H1 (cell line): ENCODE data around the gene ACTL8. TPM values are rescaled to one million over a fixed set of nuclear protein-coding genes. Genes with fewer than 3 reads are reported as not detected.

Source experiments
- CTCF ChIA-PET: fragments of 300-600 bp; sonication (Branson Sonifier 250); formaldehyde crosslinking; loops from one replicate; lab custom pipeline; 2021; ENCODE audit not compliant: partially characterized antibody; lab: Charles Lee
- POLR2A ChIA-PET: fragments of 300-600 bp; sonication (Branson Sonifier 250); formaldehyde crosslinking; loops from one replicate; lab custom pipeline; 2021; ENCODE audit warnings: inconsistent platforms; ENCODE audit not compliant: partially characterized antibody; lab: Charles Lee
- DNase-seq, 2 experiments: peaks; one replicate each; pipeline versions ENCODE4 v3.0.0 to v3.0.0-alpha.2; 2010 to 2022; ENCODE audit warnings: low spot score in 2 of 2, low read depth in 1 of 2, mixed read lengths in 1 of 2
- FAIRE-seq: peaks from 2 replicates; lab custom pipeline; 2011; peaks lifted over from hg19 to GRCh38; lab: Jason Lieb, UNC
- H2AFZ ChIP-seq: 2 replicates; pipeline ENCODE4 v1.8.1; 2012; ENCODE audit warnings: low read length, inconsistent platforms
- H2AK5ac ChIP-seq: 2 replicates; pipeline ENCODE4 v1.6.1; 2013; ENCODE audit warnings: low read depth, low read length
- H2BK120ac ChIP-seq: replicated peaks from 2 replicates; pipeline ENCODE3; 2013; ENCODE audit warnings: low read depth, low read length, inconsistent platforms
- H2BK12ac ChIP-seq: 2 replicates; pipeline ENCODE4 v1.6.1; 2013; ENCODE audit warnings: low read depth, low read length
- H2BK15ac ChIP-seq: 2 replicates; pipeline ENCODE4 v1.6.1; 2013; ENCODE audit warnings: low read length
- H2BK20ac ChIP-seq: 2 replicates; pipeline ENCODE4 v1.6.1; 2013; ENCODE audit warnings: low read length
- H2BK5ac ChIP-seq: 2 replicates; pipeline ENCODE4 v1.6.1; 2013; ENCODE audit warnings: low read depth, low read length
- H3K14ac ChIP-seq: 2 replicates; pipeline ENCODE4 v1.6.1; 2013; ENCODE audit warnings: inconsistent platforms; ENCODE audit not compliant: insufficient read length
- H3K18ac ChIP-seq: 2 replicates; pipeline ENCODE4 v1.6.1; 2013; ENCODE audit warnings: low read length; ENCODE audit errors: extremely low read depth
- H3K23ac ChIP-seq: 2 replicates; pipeline ENCODE4 v1.6.1; 2013; ENCODE audit warnings: inconsistent platforms; ENCODE audit not compliant: insufficient read length
- H3K23me2 ChIP-seq: 2 replicates; pipeline ENCODE4 v1.6.1; 2013; ENCODE audit warnings: low read depth, low read length
- H3K27ac ChIP-seq: 2 replicates; pipeline ENCODE4 v1.6.1; 2011; ENCODE audit warnings: low read depth, low read length, inconsistent platforms
- H3K27me3 ChIP-seq, 4 experiments: replicated peaks in 1 of 4; 1 replicate in 1 of 4; 2 replicates in 3 of 4; pipeline versions ENCODE4 v1.6.1 to v1.8.1; 2011 to 2013; ENCODE audit warnings: low read length in 3 of 4, mild to moderate bottlenecking in 3 of 4, inconsistent platforms in 2 of 4, mixed read lengths in 2 of 4, moderate library complexity in 1 of 4; ENCODE audit not compliant: control insufficient read depth in 3 of 4, insufficient read depth in 3 of 4; ENCODE audit errors: extremely low read depth in 1 of 4
- H3K36me3 ChIP-seq, 4 experiments: 2 replicates each; pipeline versions ENCODE4 v1.6.1 to v1.8.1; 2011 to 2013; ENCODE audit warnings: mild to moderate bottlenecking in 4 of 4, low read length in 3 of 4, moderate library complexity in 2 of 4, control low read depth in 1 of 4, inconsistent platforms in 1 of 4; ENCODE audit not compliant: insufficient read depth in 4 of 4, control insufficient read depth in 2 of 4
- H3K4ac ChIP-seq: replicated peaks from 2 replicates; pipeline ENCODE3; 2013; ENCODE audit warnings: low read length, low read depth, mixed read lengths, inconsistent platforms; ENCODE audit not compliant: insufficient read length
- H3K4me1 ChIP-seq, 4 experiments: replicated peaks in 1 of 4; 1 replicate in 1 of 4; 2 replicates in 3 of 4; pipeline versions ENCODE4 v1.6.1 to v1.8.1; 2011 to 2013; ENCODE audit warnings: low read length in 3 of 4, inconsistent platforms in 2 of 4, mixed read lengths in 1 of 4; ENCODE audit not compliant: insufficient read depth in 4 of 4, control insufficient read depth in 3 of 4
- H3K4me2 ChIP-seq, 2 experiments: 2 replicates each; pipeline versions ENCODE4 v1.6.1 to v1.8.1; 2011 to 2013; ENCODE audit warnings: low read depth in 2 of 2, low read length in 2 of 2, control low read depth in 1 of 2, inconsistent platforms in 1 of 2, mild to moderate bottlenecking in 1 of 2; ENCODE audit not compliant: insufficient read depth in 1 of 2
- H3K4me3 ChIP-seq, 4 experiments: fragments of 200-600, 300-600 bp in 1 of 4; sonication (generic), shearing (Covaris generic), sonication (Bioruptor Twin) in 1 of 4; 2 replicates each; pipeline versions ENCODE4 v1.5.1 to v1.8.1; 2011 to 2016; ENCODE audit warnings: low read length in 4 of 4, low read depth in 3 of 4, control low read depth in 2 of 4, inconsistent platforms in 2 of 4, mild to moderate bottlenecking in 2 of 4, mixed read lengths in 1 of 4, moderate library complexity in 1 of 4; ENCODE audit not compliant: insufficient read depth in 2 of 4; ENCODE audit errors: extremely low read depth in 1 of 4
- H3K56ac ChIP-seq: replicated peaks from 2 replicates; pipeline ENCODE3; 2013; ENCODE audit warnings: low read depth, mild to moderate bottlenecking, mixed read lengths, low read length, inconsistent platforms; ENCODE audit not compliant: insufficient read length
- H3K79me1 ChIP-seq: 2 replicates; pipeline ENCODE4 v1.6.1; 2013; ENCODE audit warnings: low read depth, low read length, control low read depth
- H3K79me2 ChIP-seq, 2 experiments: 2 replicates each; pipeline versions ENCODE4 v1.6.1 to v1.8.1; 2012 to 2013; ENCODE audit warnings: low read length in 2 of 2, mild to moderate bottlenecking in 2 of 2, inconsistent platforms in 1 of 2; ENCODE audit not compliant: insufficient read depth in 2 of 2, control insufficient read depth in 1 of 2
- H3K9ac ChIP-seq, 4 experiments: replicated peaks in 1 of 4; 1 replicate in 1 of 4; 2 replicates in 3 of 4; pipeline versions ENCODE4 v1.6.1 to v1.8.1; 2011 to 2013; ENCODE audit warnings: low read depth in 3 of 4, low read length in 3 of 4, control low read depth in 2 of 4, mild to moderate bottlenecking in 2 of 4, moderate library complexity in 2 of 4, inconsistent platforms in 1 of 4; ENCODE audit errors: extremely low read depth in 1 of 4
- H3K9me3 ChIP-seq, 2 experiments: 2 replicates each; pipeline versions ENCODE4 v1.6.1 to v1.8.1; 2012 to 2013; ENCODE audit warnings: mild to moderate bottlenecking in 2 of 2, moderate library complexity in 2 of 2, control low read depth in 1 of 2, inconsistent platforms in 1 of 2, low read depth in 1 of 2, low read length in 1 of 2, mixed read lengths in 1 of 2; ENCODE audit not compliant: insufficient read depth in 2 of 2
- H4K20me1 ChIP-seq, 2 experiments: replicated peaks in 1 of 2; 2 replicates each; pipeline versions ENCODE3 to v1.8.1; 2011 to 2013; ENCODE audit warnings: inconsistent platforms in 2 of 2, low read length in 2 of 2, mild to moderate bottlenecking in 1 of 2; ENCODE audit not compliant: insufficient read depth in 2 of 2, control insufficient read depth in 1 of 2
- H4K5ac ChIP-seq: 2 replicates; pipeline ENCODE4 v1.6.1; 2013; ENCODE audit warnings: low read length, low read depth, mixed read lengths, inconsistent platforms; ENCODE audit not compliant: insufficient read length
- H4K8ac ChIP-seq: 2 replicates; pipeline ENCODE4 v1.8.0; 2013; ENCODE audit warnings: mild to moderate bottlenecking, moderate library complexity, low read length, inconsistent platforms; ENCODE audit not compliant: insufficient read depth; ENCODE audit errors: extremely low read depth
- H4K91ac ChIP-seq: replicated peaks from 2 replicates; pipeline ENCODE3; 2013; ENCODE audit warnings: low read length, mixed read lengths, inconsistent platforms; ENCODE audit not compliant: insufficient read length
- BCL11A ChIP-seq, 2 experiments: IDR thresholded peaks; one replicate each; pipeline ENCODE4 v1.6.1; 2011; ENCODE audit warnings: low read depth in 2 of 2, low read length in 2 of 2, mild to moderate bottlenecking in 2 of 2
- CBX8 ChIP-seq: fragments of 300-800, 300-1000 bp; sonication (generic); IDR thresholded peaks from 2 replicates; pipeline ENCODE4 v1.7.1; 2016; ENCODE audit warnings: low read depth, low read length, borderline replicate concordance
- CHD1 ChIP-seq: IDR thresholded peaks from 2 replicates; pipeline ENCODE4 v1.6.1; 2012; ENCODE audit warnings: low read depth, low read length, improper control_type of control experiment
- CTBP2 ChIP-seq: IDR thresholded peaks from 2 replicates; pipeline ENCODE4 v1.7.0; 2011; ENCODE audit warnings: borderline replicate concordance, mild to moderate bottlenecking, moderate library complexity, mixed read lengths, low read length; ENCODE audit not compliant: insufficient read depth, insufficient read length
- EGR1 ChIP-seq: IDR thresholded peaks from 2 replicates; pipeline ENCODE4 v1.6.1; 2011; ENCODE audit warnings: low read depth, low read length, borderline replicate concordance
- EZH2 ChIP-seq: fragments of 200-600 bp; sonication (generic); IDR thresholded peaks from 2 replicates; pipeline ENCODE4 v1.7.1; 2012; ENCODE audit warnings: low read depth, mild to moderate bottlenecking, moderate library complexity, low read length, inconsistent platforms; ENCODE audit not compliant: severe bottlenecking
- GABPA ChIP-seq: IDR thresholded peaks from 2 replicates; pipeline ENCODE4 v1.6.1; 2011; ENCODE audit warnings: mild to moderate bottlenecking, low read length, moderate library complexity, borderline replicate concordance; ENCODE audit not compliant: insufficient read depth
- GTF2F1 ChIP-seq: IDR thresholded peaks from 2 replicates; pipeline ENCODE4 v1.6.1; 2012; ENCODE audit warnings: low read depth, low read length, improper control_type of control experiment, borderline replicate concordance
- NRF1 ChIP-seq: IDR thresholded peaks from 2 replicates; pipeline ENCODE4 v1.6.1; 2011; ENCODE audit warnings: mild to moderate bottlenecking, low read depth, low read length, improper control_type of control experiment
- POLR2A ChIP-seq, 2 experiments: IDR thresholded peaks; 1 replicate in 1 of 2; 2 replicates in 1 of 2; pipeline ENCODE4 v1.6.1; 2011; ENCODE audit warnings: low read depth in 2 of 2, low read length in 2 of 2, mild to moderate bottlenecking in 2 of 2; ENCODE audit errors: control extremely low read depth in 1 of 2
- SIRT6 ChIP-seq: IDR thresholded peaks from one replicate; pipeline ENCODE4 v1.7.1; 2012; ENCODE audit warnings: low read length, inconsistent platforms
- SP4 ChIP-seq: IDR thresholded peaks from 2 replicates; pipeline ENCODE4 v1.6.1; 2012; ENCODE audit warnings: low read length, inconsistent platforms
- TAF7 ChIP-seq: optimal IDR thresholded peaks from 2 replicates; pipeline ENCODE3; 2011; ENCODE audit warnings: low read depth, mild to moderate bottlenecking, inconsistent platforms, low read length, moderate library complexity, borderline replicate concordance
- YY1 ChIP-seq: IDR thresholded peaks from 2 replicates; pipeline ENCODE4 v1.6.1; 2011; ENCODE audit warnings: low read depth, mild to moderate bottlenecking, low read length
- WGBS, 2 experiments: shearing (Covaris generic) in 1 of 2; methylation state at CpG; one replicate each; pipeline versions ENCODE4 v1.1.6 to v1.1.7; 2013 to 2015; ENCODE audit warnings: low lambda C conversion rate in 2 of 2, mixed read lengths in 2 of 2, inconsistent platforms in 1 of 2, low coverage in 1 of 2, missing lambda C conversion rate in 1 of 2; ENCODE audit not compliant: insufficient replicate concordance in 2 of 2, insufficient coverage in 1 of 2, insufficient read length in 1 of 2; ENCODE audit errors: extremely low coverage in 1 of 2, missing lambda C conversion rate in 1 of 2; 5-methylcytosine and 5-hydroxymethylcytosine counted together
- polyA plus RNA-seq, 7 experiments: library from polyadenylated mRNA; depleted of rRNA in 3 of 7; stranded (reverse) in 5 of 7; unstranded in 2 of 7; fragments of >200 nt in 5 of 7; fragments of 200-250 nt in 2 of 7; gene quantifications; 1 replicate in 5 of 7; 2 replicates in 1 of 7; 4 replicates in 1 of 7; pipeline versions ENCODE4 v1.2.1 to v1.2.3, GENCODE V29; 2011 to 2013; ENCODE audit warnings: missing spikeins in 2 of 7, mixed read lengths in 2 of 7
- total RNA-seq: library from RNA; stranded (reverse); fragmentation: NEBNext Ultra II Directional; extraction: Animal tissue kit (Norgen Biotek cat#: 25700); gene quantifications from 2 replicates; pipeline ENCODE4 v1.2.1, GENCODE V29; 2021
- TF ChIP-seq, protein P1 (sequence below): IDR thresholded peaks from 2 replicates; pipeline ENCODE4 v1.6.1; 2011; ENCODE audit warnings: low read depth, mild to moderate bottlenecking, low read length; ENCODE audit not compliant: insufficient read depth

ACTL8 gene
- total and polyA plus RNA-seq, 2 of the 8 experiments (the other 6 are each of a cell fraction or from before 2014, with no cell fraction given) = 0.33 to 0.47 TPM

GRCh38 chr1:17852383-17852782, 97.2 kb downstream of the ACTL8 start:
- Histone ChIP-seq H3K18ac (no peak overlapping the region), H2BK120ac (no peak overlapping the region), H3K23me2 (no peaks in the 10 kb centered on the region), H3K9me3 (no peaks in the 10 kb centered on the region), H3K36me3 (no peaks in the 10 kb centered on the region), H2BK12ac (no peak overlapping the region), H3K23ac (no peak overlapping the region), H3K4me2 (no peak overlapping the region), H4K8ac (no peak overlapping the region), H2BK15ac (no peak overlapping the region), H2BK5ac (no peak overlapping the region), H4K5ac (no peak overlapping the region), H3K4ac (no peak overlapping the region), H2AFZ (no peak overlapping the region), H4K20me1 (no peaks in the 10 kb centered on the region), H2BK20ac (no peak overlapping the region), H3K4me1 (no peaks in the 10 kb centered on the region), H4K91ac (no peak overlapping the region), H3K9ac (no peak overlapping the region), H3K79me2 (no peaks in the 10 kb centered on the region), H2AK5ac (no peak overlapping the region), H3K56ac (no peak overlapping the region), H3K4me3 (no peak overlapping the region), H3K79me1 (no peaks in the 10 kb centered on the region), H3K27me3 (peaks cover 0 to 2% (median 0%) of the 10 kb centered on the region in 4 experiments; a peak in 2 of 7 replicates), H3K14ac (no peak overlapping the region), H3K27ac (no peak overlapping the region)
- FAIRE-seq = no peak
- WGBS, 2 experiments = 95% methylated on average over 5 of the region's 5 CpGs; no CpG with 5 or more reads in 1 of the 2 experiments
- ChIA-PET POLR2A (no interaction called here), CTCF (interaction anchor here (0.7 to 2.7 kb wide), 8 partner anchors 11 to 729 kb away, joined by 3 to 8 read pairs (median 4); no protein-coding TSS in a partner anchor)
- DNase-seq = no peak
- TF ChIP-seq GABPA = no peak
- no peak for TF ChIP-seq CBX8
- TF ChIP-seq POLR2A (IDR thresholded peaks at IDR 0.05; ENCODE audit: control extremely low read depth in 1 of 2, low read depth in 2 of 2, low read length in 2 of 2) = no peak
- no peak for TF ChIP-seq CHD1
- no peak for TF ChIP-seq SIRT6
- TF ChIP-seq NRF1 = no peak
- TF ChIP-seq, protein P1, sequence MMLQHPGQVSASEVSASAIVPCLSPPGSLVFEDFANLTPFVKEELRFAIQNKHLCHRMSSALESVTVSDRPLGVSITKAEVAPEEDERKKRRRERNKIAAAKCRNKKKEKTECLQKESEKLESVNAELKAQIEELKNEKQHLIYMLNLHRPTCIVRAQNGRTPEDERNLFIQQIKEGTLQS = no peak
- no peak for TF ChIP-seq SP4
- TF ChIP-seq YY1 = no peak
- no peak for TF ChIP-seq GTF2F1
- TF ChIP-seq TAF7 = no peak
- no peak for TF ChIP-seq BCL11A (IDR thresholded peaks at IDR 0.05; ENCODE audit: low read depth in 2 of 2, low read length in 2 of 2)
- no peak for TF ChIP-seq EGR1
- TF ChIP-seq CTBP2 = no peak
- TF ChIP-seq EZH2 = no peak
